Endodermal cell (in vitro differentiated cells): ENCODE data around the gene WDCP. TPM values are rescaled to one million over a fixed set of nuclear protein-coding genes. Genes with fewer than 3 reads are reported as not detected.

Experiments
- DNase-seq: peaks from one replicate; pipeline ENCODE4 v3.0.0-alpha.2; 2017
- H3K27ac ChIP-seq: 2 replicates; pipeline ENCODE4 v1.5.1; 2013; ENCODE audit warnings: mild to moderate bottlenecking, low read depth, low read length, moderate library complexity
- H3K27me3 ChIP-seq: 2 replicates; pipeline ENCODE4 v1.6.1; 2013; ENCODE audit warnings: mild to moderate bottlenecking, low read length, moderate library complexity; ENCODE audit not compliant: insufficient read depth, control insufficient read depth, poor library complexity, severe bottlenecking
- H3K36me3 ChIP-seq: 2 replicates; pipeline ENCODE4 v1.7.0; 2013; ENCODE audit warnings: mild to moderate bottlenecking, low read length, moderate library complexity; ENCODE audit not compliant: control insufficient read depth, insufficient read depth
- H3K4me1 ChIP-seq: one replicate; pipeline ENCODE4 v1.7.0; 2013; ENCODE audit warnings: low read length; ENCODE audit not compliant: control insufficient read depth, insufficient read depth
- H3K4me3 ChIP-seq: 2 replicates; pipeline ENCODE4 v1.5.1; 2013; ENCODE audit warnings: mild to moderate bottlenecking, low read length, moderate library complexity
- H3K9ac ChIP-seq: 2 replicates; pipeline ENCODE4 v1.6.1; 2013; ENCODE audit warnings: mild to moderate bottlenecking, low read length, moderate library complexity; ENCODE audit not compliant: poor library complexity, severe bottlenecking; ENCODE audit errors: extremely low read depth
- H3K9me3 ChIP-seq: 2 replicates; pipeline ENCODE4 v1.6.1; 2013; ENCODE audit warnings: mild to moderate bottlenecking, low read length, moderate library complexity; ENCODE audit not compliant: control insufficient read depth
- H3K27ac Mint-ChIP-seq: 2 replicates; pipeline ENCODE4 v1.8.0; 2020; ENCODE audit warnings: mixed read lengths
- H3K27me3 Mint-ChIP-seq: 2 replicates; pipeline ENCODE4 v1.8.0; 2021; ENCODE audit warnings: mild to moderate bottlenecking, mixed read lengths; ENCODE audit not compliant: insufficient read depth
- H3K36me3 Mint-ChIP-seq: 2 replicates; pipeline ENCODE4 v1.8.0; 2020; ENCODE audit warnings: low read depth, mixed read lengths
- H3K4me1 Mint-ChIP-seq: 2 replicates; pipeline ENCODE4 v1.8.0; 2020; ENCODE audit warnings: mixed read lengths
- H3K4me3 Mint-ChIP-seq: 2 replicates; pipeline ENCODE4 v1.8.0; 2020; ENCODE audit warnings: mild to moderate bottlenecking, moderate library complexity, mixed read lengths
- H3K9me3 Mint-ChIP-seq: 2 replicates; pipeline ENCODE4 v1.8.0; 2020; ENCODE audit warnings: mild to moderate bottlenecking, mixed read lengths
- WGBS, 2 experiments: methylation state at CpG; one replicate each; pipeline versions ENCODE4 v1.1.5 to v1.1.7; 2013; ENCODE audit warnings: missing lambda C conversion rate in 2 of 2, mixed read lengths in 1 of 2; ENCODE audit not compliant: insufficient coverage in 1 of 2, insufficient read length in 1 of 2; 5-methylcytosine and 5-hydroxymethylcytosine counted together
- total RNA-seq, 2 donors: library from RNA; stranded (reverse); fragmentation: NEBNext Ultra II Directional in 1 of 2; extraction: Animal tissue kit (Norgen Biotek cat#: 25700) in 1 of 2; gene quantifications; 2 replicates in 1 of 2; 3 replicates in 1 of 2; pipeline ENCODE4 v1.2.1, GENCODE V29; 2021
- TF ChIP-seq, protein P1 (sequence below): fragments of 200-600 bp; sonication (generic); conservative IDR thresholded peaks from 2 replicates; pipeline ENCODE4 v1.5.0; 2021; ENCODE audit warnings: antibody characterized with exemption, mild to moderate bottlenecking

Gene WDCP
- total RNA-seq, 2 donors from 2014 or later = 18.2 to 24.1 TPM

- H3K27ac ChIP-seq = no peak overlapping the region
- H3K36me3 ChIP-seq = peaks cover 3% of the 10 kb centered on the region
- 91 to 99% methylated on average over 5 to 6 of the region's 6 CpGs for WGBS, 2 experiments
- Mint-ChIP-seq H3K9me3 (no peaks in the 10 kb centered on the region), H3K27me3 (no peaks in the 10 kb centered on the region), H3K4me1 (no peaks in the 10 kb centered on the region), H3K4me3 (no peak overlapping the region), H3K36me3 (peaks cover 17% of the 10 kb centered on the region), H3K27ac (no peak overlapping the region)
- DNase-seq = no peak
- H3K4me1 ChIP-seq = no peaks in the 10 kb centered on the region
- no peaks in the 10 kb centered on the region for H3K27me3 ChIP-seq
- TF ChIP-seq, protein P1, sequence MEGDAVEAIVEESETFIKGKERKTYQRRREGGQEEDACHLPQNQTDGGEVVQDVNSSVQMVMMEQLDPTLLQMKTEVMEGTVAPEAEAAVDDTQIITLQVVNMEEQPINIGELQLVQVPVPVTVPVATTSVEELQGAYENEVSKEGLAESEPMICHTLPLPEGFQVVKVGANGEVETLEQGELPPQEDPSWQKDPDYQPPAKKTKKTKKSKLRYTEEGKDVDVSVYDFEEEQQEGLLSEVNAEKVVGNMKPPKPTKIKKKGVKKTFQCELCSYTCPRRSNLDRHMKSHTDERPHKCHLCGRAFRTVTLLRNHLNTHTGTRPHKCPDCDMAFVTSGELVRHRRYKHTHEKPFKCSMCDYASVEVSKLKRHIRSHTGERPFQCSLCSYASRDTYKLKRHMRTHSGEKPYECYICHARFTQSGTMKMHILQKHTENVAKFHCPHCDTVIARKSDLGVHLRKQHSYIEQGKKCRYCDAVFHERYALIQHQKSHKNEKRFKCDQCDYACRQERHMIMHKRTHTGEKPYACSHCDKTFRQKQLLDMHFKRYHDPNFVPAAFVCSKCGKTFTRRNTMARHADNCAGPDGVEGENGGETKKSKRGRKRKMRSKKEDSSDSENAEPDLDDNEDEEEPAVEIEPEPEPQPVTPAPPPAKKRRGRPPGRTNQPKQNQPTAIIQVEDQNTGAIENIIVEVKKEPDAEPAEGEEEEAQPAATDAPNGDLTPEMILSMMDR = no peak
- no peaks in the 10 kb centered on the region for H3K9me3 ChIP-seq
- no peak overlapping the region for H3K9ac ChIP-seq
- H3K4me3 ChIP-seq = no peak overlapping the region
Observed at GRCh38 chr2:24055750-24056149, 8.6 kb upstream of the WDCP start.

- Histone ChIP-seq H3K4me1 (no peaks in the 10 kb centered on the region), H3K27ac (no peak overlapping the region), H3K9ac (no peak overlapping the region), H3K9me3 (no peaks in the 10 kb centered on the region), H3K27me3 (no peaks in the 10 kb centered on the region), H3K36me3 (peaks cover 3% of the 10 kb centered on the region), H3K4me3 (no peak overlapping the region)
- Mint-ChIP-seq H3K4me3 (no peak overlapping the region), H3K4me1 (no peaks in the 10 kb centered on the region), H3K36me3 (peaks cover 17% of the 10 kb centered on the region), H3K27me3 (no peaks in the 10 kb centered on the region), H3K9me3 (no peaks in the 10 kb centered on the region), H3K27ac (no peak overlapping the region)
- TF ChIP-seq, protein P1 = no peak
- 90 to 97% methylated on average over 6 to 7 of the region's 8 CpGs for WGBS, 2 experiments
- no peak for DNase-seq
Observed at GRCh38 chr2:24054366-24055010, 7.3 kb upstream of the WDCP start.

GRCh38 chr2:24052951-24053350 lies 5.8 kb upstream of the WDCP start:
- no peak overlapping the region for H3K4me3 ChIP-seq
- H3K4me3 Mint-ChIP-seq = no peak overlapping the region
- H3K4me1 ChIP-seq = no peaks in the 10 kb centered on the region
- DNase-seq = no peak
- no peaks in the 10 kb centered on the region for H3K9me3 Mint-ChIP-seq
- TF ChIP-seq, protein P1 = no peak
- WGBS, 2 experiments = no CpG with 5 or more reads among the region's 1 CpG
- H3K9ac ChIP-seq = no peak overlapping the region
- no peaks in the 10 kb centered on the region for H3K27me3 ChIP-seq
- H3K36me3 ChIP-seq = peaks cover 3% of the 10 kb centered on the region
- peaks cover 17% of the 10 kb centered on the region for H3K36me3 Mint-ChIP-seq
- H3K4me1 Mint-ChIP-seq = no peaks in the 10 kb centered on the region
- H3K27ac ChIP-seq = no peak overlapping the region
- H3K27ac Mint-ChIP-seq = no peak overlapping the region
- H3K9me3 ChIP-seq = no peaks in the 10 kb centered on the region
- peaks cover 2% of the 10 kb centered on the region for H3K27me3 Mint-ChIP-seq
